Measurements from ENCODE around the gene VWA3B.
"Not testable (repeated sequence)": the region's sequence is repeated elsewhere in the genome, so short reads cannot be mapped to it uniquely, and the experiment has no call there.

VWA3B gene

GRCh38 chr2:98130073-98130472 lies 43.1 kb downstream of the VWA3B start:
- not testable (repeated sequence) for DNase-seq (ENCODE audit: low spot score)

- DNase-seq (ENCODE audit: low spot score) = peak; percentile 68
Measured at GRCh38 chr2:98134172-98135005, 47.4 kb downstream of the VWA3B start.

- no peak for DNase-seq (ENCODE audit: low spot score)
Measured at GRCh38 chr2:98137196-98137595, 50.2 kb downstream of the VWA3B start.

GRCh38 chr2:98138978-98139377 lies 52.0 kb downstream of the VWA3B start:
- not testable (repeated sequence) for DNase-seq (ENCODE audit: low spot score)

GRCh38 chr2:98140210-98140609 lies 53.2 kb downstream of the VWA3B start:
- no peak for DNase-seq (ENCODE audit: low spot score)

GRCh38 chr2:98142106-98142791 lies 55.3 kb downstream of the VWA3B start:
- DNase-seq (ENCODE audit: low spot score) = no peak

- no peak for DNase-seq (ENCODE audit: low spot score)
Measured at GRCh38 chr2:98145070-98145469, 58.1 kb downstream of the VWA3B start.

GRCh38 chr2:98147900-98148299 lies 60.9 kb downstream of the VWA3B start:
- not testable (repeated sequence) for DNase-seq (ENCODE audit: low spot score)

- DNase-seq (ENCODE audit: low spot score) = no peak
Measured at GRCh38 chr2:98148595-98149332, 61.8 kb downstream of the VWA3B start.

GRCh38 chr2:98149333-98149697 lies 62.3 kb downstream of the VWA3B start:
- no peak for DNase-seq (ENCODE audit: low spot score)

GRCh38 chr2:98153481-98153880 lies 66.5 kb downstream of the VWA3B start:
- DNase-seq (ENCODE audit: low spot score) = no peak

- DNase-seq (ENCODE audit: low spot score) = no peak
Measured at GRCh38 chr2:98155291-98155690, 68.3 kb downstream of the VWA3B start.

- no peak for DNase-seq (ENCODE audit: low spot score)
Measured at GRCh38 chr2:98155716-98156115, 68.7 kb downstream of the VWA3B start.

GRCh38 chr2:98156304-98156703 lies 69.3 kb downstream of the VWA3B start:
- DNase-seq (ENCODE audit: low spot score) = no peak

GRCh38 chr2:98157557-98157956 lies 70.6 kb downstream of the VWA3B start:
- peak; percentile 14 for DNase-seq (ENCODE audit: low spot score)

- no peak for DNase-seq (ENCODE audit: low spot score)
Measured at GRCh38 chr2:98158305-98158704, 71.3 kb downstream of the VWA3B start.

- no peak for DNase-seq (ENCODE audit: low spot score)
Measured at GRCh38 chr2:98160554-98160953, 73.6 kb downstream of the VWA3B start.

GRCh38 chr2:98161186-98161585 lies 74.2 kb downstream of the VWA3B start:
- DNase-seq (ENCODE audit: low spot score) = no peak

- no peak for DNase-seq (ENCODE audit: low spot score)
Measured at GRCh38 chr2:98164256-98164655, 77.3 kb downstream of the VWA3B start.

GRCh38 chr2:98165516-98166071 lies 78.6 kb downstream of the VWA3B start:
- DNase-seq (ENCODE audit: low spot score) = no peak

GRCh38 chr2:98167916-98168315 lies 80.9 kb downstream of the VWA3B start:
- no peak for DNase-seq (ENCODE audit: low spot score)

- no peak for DNase-seq (ENCODE audit: low spot score)
Measured at GRCh38 chr2:98170076-98170475, 83.1 kb downstream of the VWA3B start.

All from germinal center (tissue), 1 donor.